ENCODE results near the gene CCDC71L. TPM values are rescaled to one million over a fixed set of nuclear protein-coding genes. Genes with fewer than 3 reads are reported as not detected.

Gene CCDC71L
- total RNA-seq, 2 experiments from 2014 or later, result 35.1 to 35.3 TPM

- ChIA-PET POLR2A (no interaction called here), CTCF (interaction anchor here (0.6 to 0.7 kb wide), 2 partner anchors 419 to 594 kb away, joined by 4 to 5 read pairs; no protein-coding TSS in a partner anchor)
Observed at GRCh38 chr7:106635411-106635810, 25.5 kb downstream of the CCDC71L start.

DNA sequence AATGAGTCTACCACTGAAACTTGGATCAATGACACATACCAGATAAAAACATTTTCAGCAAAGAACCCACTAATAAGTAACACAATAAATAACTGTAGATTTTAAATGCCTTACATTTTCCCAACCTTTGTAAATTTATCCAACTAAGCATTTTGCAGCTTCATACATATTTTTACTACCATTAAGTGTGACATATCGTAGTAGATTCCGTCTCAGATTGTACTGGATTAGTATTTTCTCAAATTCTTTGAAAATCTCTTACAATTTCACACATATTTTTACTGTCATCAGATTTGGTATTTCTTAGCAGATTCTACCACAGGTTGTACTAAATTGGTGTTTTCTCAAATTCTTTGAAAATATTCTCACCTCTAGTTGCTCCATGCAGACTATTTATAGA lies 26.0 kb downstream of the CCDC71L start:
- POLR2A ChIA-PET, result no interaction called here
- CTCF ChIA-PET, result no interaction called here

DNA sequence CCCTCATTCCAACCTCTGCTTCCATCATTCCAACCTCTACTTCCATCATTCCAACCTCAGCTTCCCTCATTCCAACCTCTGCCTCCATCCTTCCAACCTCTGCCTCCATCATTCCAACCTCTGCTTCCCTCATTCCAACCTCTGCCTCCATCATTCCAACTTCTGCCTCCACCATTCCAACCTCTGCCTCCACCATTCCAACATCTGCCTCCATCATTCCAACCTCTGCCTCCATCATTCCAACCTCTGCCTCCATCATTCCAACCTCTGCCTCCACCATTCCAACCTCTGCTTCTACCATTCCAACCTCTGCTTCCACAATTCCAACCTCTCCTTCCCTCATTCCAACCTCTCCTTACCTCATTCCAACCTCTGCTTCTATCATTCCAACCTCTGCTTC lies 30.3 kb downstream of the CCDC71L start:
- ChIA-PET POLR2A (no interaction called here), CTCF (no interaction called here)

DNA sequence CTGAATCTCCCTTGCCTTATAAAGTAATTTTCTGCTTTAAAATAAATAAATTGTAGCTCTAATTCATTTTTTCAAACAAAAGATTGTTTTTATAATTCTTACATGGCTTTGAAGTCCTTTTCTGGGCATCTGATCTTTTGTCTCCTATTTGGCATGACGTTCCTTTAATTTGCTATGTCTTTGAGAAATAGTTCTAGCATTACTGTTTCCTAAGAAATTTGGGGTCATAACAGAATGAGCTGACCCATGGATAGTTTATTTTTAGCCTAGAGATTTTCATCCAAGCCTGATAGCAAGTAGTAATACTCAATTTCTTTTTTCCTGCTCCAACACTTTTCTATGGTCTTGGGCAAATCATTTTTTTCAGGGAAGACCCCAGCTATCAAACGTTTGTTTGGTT lies 31.4 kb downstream of the CCDC71L start:
- ChIA-PET CTCF (interaction anchor here (0.6 to 0.8 kb wide), 2 partner anchors 361 to 453 kb away, joined by 3 read pairs; no protein-coding TSS in a partner anchor), POLR2A (no interaction called here)

DNA sequence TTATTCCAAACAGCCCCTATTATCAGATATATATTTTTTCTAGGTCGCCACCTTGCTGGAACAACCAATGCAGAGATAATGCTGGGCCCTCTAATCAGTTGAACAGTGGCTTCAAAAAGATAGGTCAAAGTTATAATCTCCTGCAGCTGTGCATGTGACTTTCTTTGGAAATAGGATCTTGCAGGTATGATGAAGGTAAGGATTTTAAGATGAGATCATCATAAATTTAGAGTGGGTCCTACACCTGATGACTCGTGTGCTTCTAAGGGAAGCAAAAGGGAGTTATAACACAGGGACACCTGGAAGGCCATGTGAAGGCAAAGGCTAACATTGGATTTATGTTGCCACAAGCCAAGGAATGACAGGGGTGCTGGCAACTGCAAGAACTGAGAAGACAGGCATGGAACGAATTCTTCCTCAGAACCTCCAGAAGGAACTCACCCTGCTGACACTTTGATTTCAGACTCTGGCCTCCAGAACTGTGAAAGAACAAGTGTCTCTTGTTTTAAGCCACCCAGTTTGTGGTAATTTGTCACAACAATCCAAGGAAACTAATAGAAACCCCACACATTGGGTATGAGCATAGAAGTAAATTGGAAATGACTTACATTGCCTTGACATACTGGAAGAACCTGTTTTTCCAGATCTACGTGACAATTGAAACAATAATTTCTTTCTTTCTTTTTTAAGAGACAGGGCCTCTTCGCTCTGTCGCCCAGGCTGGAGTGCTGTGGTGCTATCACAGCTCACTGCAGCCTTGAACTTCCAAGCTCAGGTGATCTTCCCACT lies 34.4 kb downstream of the CCDC71L start:
- CTCF ChIA-PET, result no interaction called here
- POLR2A ChIA-PET, result no interaction called here

GRCh38 chr7:106625678-106626301 lies 35.2 kb downstream of the CCDC71L start:
- ChIA-PET POLR2A (no interaction called here), CTCF (no interaction called here)

DNA sequence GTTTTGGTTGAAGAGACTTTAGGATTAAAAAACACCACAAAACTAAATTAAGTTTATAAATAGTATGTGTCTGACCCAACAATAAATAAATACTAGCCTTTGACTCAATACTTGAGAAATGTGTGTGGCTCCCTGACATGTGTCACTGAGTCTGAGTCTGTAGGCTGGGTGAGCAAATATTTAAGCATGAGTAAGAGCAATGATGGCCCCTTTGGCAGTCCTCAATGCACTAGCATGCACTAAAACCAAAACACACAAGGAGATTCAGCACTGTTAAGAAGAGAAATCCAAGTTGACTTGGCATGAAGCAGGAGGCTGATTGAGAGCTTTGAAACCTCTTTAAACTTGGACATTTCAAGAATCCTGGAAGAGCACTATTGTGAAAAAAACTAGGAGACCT lies 37.1 kb downstream of the CCDC71L start:
- CTCF ChIA-PET, result no interaction called here

GRCh38 chr7:106623315-106623660 lies 37.7 kb downstream of the CCDC71L start:
- CTCF ChIA-PET, result no interaction called here
- POLR2A ChIA-PET, result no interaction called here

More for the DNA sequence above, 37.1 kb downstream of the CCDC71L start:
- POLR2A ChIA-PET, result no interaction called here

DNA sequence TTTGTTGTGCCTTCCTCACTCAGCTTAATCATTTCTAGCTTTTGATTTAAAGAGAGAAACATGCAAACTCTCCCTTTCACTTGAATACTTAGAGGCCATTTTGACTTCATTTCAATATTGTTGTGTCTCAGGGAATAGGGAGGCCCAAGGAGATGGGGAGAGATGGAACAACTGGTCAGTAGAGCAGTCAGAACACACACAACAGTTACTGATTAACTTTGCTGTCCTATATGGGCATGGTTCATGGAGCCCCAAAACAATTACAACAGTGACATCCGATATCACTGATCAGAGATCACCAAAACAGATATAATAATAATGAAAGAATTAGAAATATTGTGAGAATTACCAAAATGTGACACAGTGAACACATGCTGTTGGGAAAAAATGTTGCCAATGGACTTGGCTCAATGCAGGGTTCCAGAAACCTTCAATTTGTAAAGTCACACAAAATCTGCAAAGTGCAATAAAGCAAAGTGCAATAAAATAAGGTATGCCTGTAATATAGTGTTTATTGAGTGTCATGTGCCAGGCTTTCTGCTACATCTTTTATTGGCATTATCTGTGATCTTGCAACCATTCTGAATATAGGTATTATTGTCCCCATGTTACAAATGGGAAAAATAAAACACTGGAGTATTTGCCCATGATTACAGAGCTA lies 38.2 kb downstream of the CCDC71L start:
- CTCF ChIA-PET, result no interaction called here
- POLR2A ChIA-PET, result no interaction called here

DNA sequence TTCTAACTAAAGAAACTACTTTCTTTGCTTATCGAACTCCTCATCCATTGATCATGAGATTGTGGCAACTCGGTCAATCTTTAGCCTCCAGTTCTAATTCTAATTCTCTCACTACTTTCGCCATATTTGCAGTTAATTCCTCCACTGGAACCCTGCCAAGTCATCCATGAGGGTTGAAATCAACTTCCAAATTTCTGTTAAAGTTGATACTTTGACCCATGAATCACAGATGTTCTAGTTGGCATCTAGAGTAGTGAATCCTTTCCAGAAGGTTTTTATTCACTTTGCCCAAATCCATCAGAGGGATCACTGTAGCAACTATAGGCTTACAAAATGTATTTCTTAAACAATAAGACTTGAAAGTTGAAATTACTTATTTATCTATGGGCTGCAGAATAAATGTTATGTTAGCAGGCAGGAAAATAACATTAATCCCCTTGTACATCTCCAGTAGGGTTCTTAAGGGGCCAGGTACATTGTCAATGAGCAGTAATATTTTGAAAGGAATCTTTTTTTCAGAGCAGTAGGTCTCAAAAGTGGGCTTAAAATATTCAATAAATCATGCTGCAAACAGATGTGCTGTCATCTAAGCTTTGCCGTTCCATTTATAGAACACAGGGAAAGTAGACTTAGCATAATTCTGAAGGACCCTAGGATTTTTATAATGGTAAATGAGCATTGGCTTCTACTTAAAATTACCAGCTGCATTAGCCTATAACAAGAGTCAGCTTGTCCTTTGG lies 39.4 kb downstream of the CCDC71L start:
- POLR2A ChIA-PET, result no interaction called here
- CTCF ChIA-PET, result no interaction called here

GRCh38 chr7:106620676-106621075 lies 40.3 kb downstream of the CCDC71L start:
- ChIA-PET POLR2A (no interaction called here), CTCF (no interaction called here)

DNA sequence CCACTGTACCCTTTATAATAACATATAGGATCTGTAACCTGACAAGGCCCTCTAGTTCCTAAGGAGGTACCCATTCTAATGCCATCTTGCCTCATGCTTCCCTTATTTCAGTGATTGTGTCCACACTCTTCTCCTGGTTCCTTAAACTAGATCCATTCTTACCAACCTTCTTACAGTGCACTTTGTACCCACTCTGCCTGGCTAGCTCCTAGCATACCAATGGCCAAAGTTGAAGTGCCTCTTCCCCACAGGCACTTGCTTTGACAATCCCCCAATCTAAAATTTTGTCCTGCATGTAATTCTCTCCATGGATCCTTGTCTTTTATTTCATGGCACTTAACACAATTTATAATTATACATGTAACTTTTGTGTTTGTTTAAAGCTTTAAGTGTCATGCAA lies 40.9 kb downstream of the CCDC71L start:
- ChIA-PET POLR2A (no interaction called here), CTCF (no interaction called here)

- ChIA-PET CTCF (no interaction called here), POLR2A (no interaction called here)
Observed at GRCh38 chr7:106619213-106619612, 41.7 kb downstream of the CCDC71L start.

DNA sequence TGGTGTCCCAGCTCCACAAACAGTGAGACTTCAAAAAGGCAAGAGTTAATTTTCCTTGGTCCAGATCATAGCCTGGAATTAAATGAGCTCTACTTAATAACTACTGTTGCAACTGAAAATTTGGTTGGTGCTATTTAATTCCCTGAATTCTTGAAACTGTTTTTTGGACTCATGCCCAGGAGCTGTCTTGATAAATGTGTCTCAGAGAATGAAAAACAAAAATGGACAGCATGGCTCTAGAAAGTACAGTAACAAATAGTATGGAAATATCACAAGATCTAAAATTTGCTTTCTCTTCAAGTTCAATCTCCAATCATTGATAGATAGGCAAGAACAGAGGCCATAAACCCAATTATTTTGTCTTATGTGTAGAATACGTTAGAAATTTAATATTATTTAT lies 42.5 kb downstream of the CCDC71L start:
- ChIA-PET CTCF (no interaction called here), POLR2A (no interaction called here)

DNA sequence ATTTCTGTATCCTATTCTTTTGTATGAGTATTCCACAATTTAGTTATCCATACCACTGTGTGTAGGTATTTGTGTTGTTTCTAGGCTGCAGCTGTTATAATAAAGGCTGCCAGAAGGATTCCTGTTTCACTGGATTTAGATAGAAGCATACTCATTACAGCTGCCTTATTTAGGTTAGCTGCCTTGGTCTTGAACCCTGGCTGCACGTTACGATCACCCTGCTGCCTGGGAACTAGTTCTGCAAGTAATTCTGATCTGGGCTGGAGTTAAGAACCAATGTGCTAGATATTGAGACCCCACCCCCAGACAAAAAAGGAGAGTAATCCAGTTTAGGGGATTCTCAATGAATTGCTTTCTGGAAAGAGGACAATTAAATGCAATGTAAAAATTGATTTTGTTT lies 43.1 kb downstream of the CCDC71L start:
- POLR2A ChIA-PET, result no interaction called here
- CTCF ChIA-PET, result no interaction called here

DNA sequence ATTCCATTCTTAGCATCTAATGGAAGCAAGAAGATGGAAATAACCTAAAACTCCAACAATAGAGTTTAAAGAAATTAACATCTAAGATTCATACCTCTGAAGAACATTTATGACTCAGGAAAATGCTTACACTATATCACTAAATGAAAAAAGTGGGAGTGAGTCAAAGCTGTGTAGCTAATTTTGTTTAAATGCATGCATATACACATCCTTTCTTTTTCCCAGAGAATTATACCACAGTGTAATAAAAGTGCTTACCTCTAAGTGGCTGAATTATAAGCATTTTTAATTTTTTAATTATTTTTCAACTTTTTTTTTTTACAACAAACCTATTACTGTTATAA lies 44.3 kb downstream of the CCDC71L start:
- ChIA-PET CTCF (no interaction called here), POLR2A (no interaction called here)

DNA sequence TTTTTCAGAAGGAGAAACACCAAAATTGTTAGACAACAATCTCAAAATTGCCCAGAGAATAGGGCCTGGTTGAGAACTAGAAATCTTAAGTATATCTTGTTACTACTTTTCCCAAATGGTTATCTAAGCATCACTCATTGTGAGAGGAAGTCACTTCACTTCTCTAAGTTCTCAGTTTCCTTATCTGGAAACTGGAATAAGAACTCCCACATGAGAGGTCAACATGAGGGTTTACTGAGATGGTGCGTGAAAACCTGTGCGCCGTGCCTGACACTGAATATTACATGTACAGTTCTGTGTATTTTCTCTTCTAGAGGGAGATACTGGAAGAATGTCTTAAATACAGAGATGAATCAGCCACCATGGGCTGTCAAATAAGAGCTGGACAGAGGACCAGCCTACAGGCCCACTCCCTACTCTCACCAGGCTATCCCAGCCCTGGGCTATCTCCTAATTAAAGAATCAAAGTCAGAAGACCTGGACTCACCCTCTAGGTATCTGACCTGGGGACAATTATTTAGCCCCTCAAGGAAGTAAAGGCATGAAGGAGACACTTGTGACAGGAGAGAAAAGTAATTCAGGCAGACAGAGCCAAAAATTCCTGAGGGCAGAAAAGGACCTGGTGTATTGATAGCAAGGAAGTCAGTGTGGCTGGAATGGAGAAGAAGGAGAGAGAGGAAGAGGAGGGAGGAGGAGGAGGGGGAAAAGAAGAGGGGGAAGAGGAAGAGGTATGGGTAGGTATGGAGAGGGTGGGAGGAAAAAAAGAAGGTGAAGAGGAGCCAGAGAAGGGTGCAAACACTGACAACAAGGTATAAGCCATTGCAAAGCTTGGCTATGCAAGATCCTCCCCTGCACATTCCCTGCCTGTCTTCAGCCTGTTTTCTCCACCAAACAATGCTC lies 44.9 kb downstream of the CCDC71L start:
- POLR2A ChIA-PET, result no interaction called here
- CTCF ChIA-PET, result no interaction called here

DNA sequence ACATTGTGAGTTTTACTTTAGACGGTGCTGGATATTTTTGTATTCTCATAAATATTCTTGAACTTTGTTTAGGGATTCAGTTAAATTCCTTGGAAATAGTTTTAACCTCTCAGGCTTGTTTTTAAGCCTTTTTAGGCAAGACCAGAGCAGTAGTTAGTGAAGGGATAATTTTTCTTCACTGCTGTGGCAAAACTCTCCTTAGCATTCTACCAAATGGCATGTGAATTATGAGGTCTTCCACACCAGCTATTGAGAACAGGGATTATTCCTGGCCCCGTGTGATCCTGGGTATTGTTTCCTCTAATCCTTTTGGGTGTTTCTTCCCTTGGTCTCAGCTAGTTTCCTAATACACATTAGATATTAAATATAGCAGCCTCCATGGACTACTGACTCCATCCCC lies 46.2 kb downstream of the CCDC71L start:
- POLR2A ChIA-PET, result no interaction called here
- CTCF ChIA-PET, result no interaction called here

- ChIA-PET POLR2A (no interaction called here), CTCF (no interaction called here)
Observed at GRCh38 chr7:106613848-106614560, 47.0 kb downstream of the CCDC71L start.

Data from activated CD8-positive, alpha-beta memory T cell treated with anti-CD3 and anti-CD28 coated beads for 36 hours (primary cell).